SK-N-MC (cell line): ENCODE data around the gene ZWILCH.

Experiments
- EZH2 ChIP-seq: fragments of 200-600 bp; sonication (generic); IDR thresholded peaks from one replicate; pipeline ENCODE4 v1.6.1; 2017; ENCODE audit warnings: antibody characterized with exemption
- FOXP2 ChIP-seq: optimal IDR thresholded peaks from 2 replicates; pipeline ENCODE3; 2011; ENCODE audit warnings: mild to moderate bottlenecking, moderate library complexity; ENCODE audit not compliant: insufficient read depth; ENCODE audit errors: extremely low read length, control extremely low read depth
- POLR2AphosphoS5 ChIP-seq: IDR thresholded peaks from 2 replicates; pipeline ENCODE4 v1.6.1; 2012; ENCODE audit warnings: mild to moderate bottlenecking, low read depth, low read length, borderline replicate concordance

- TF ChIP-seq EZH2 (no peak), POLR2AphosphoS5 (no peak), FOXP2 (no peak)
Observed at GRCh38 chr15:66587020-66587419, 81.9 kb downstream of the ZWILCH start.
